ENCODE measurements around the gene XPO6.
"Not testable (repeated sequence)": the region's sequence is repeated elsewhere in the genome, so short reads cannot be mapped to it uniquely, and the experiment has no call there.

XPO6 gene

GRCh38 chr16:28211758-28212531 is at the start of gene XPO6:
XPO6 (minus strand) TSS chr16:28211965; CDS start chr16:28211368, 597 bp downstream.
- peak; percentile 84 for DNase-seq

GRCh38 chr16:28260193-28260592 is 48.4 kb upstream of the XPO6 start:
- no peak for DNase-seq

GRCh38 chr16:28259781-28260150 is 48.0 kb upstream of the XPO6 start:
- no peak for DNase-seq

GRCh38 chr16:28259091-28259780 is 47.5 kb upstream of the XPO6 start:
- DNase-seq = no peak

GRCh38 chr16:28258567-28258966 is 46.8 kb upstream of the XPO6 start:
- peak; percentile 7 for DNase-seq

GRCh38 chr16:28257256-28257655 is 45.5 kb upstream of the XPO6 start:
- DNase-seq = no peak

GRCh38 chr16:28255838-28256237 is 44.1 kb upstream of the XPO6 start:
- DNase-seq = no peak

GRCh38 chr16:28254158-28254557 is 42.4 kb upstream of the XPO6 start:
- no peak for DNase-seq

GRCh38 chr16:28250999-28251398 is 39.2 kb upstream of the XPO6 start:
- no peak for DNase-seq

GRCh38 chr16:28249483-28249882 is 37.7 kb upstream of the XPO6 start:
- not testable (repeated sequence) for DNase-seq

- DNase-seq = no peak
Measured at GRCh38 chr16:28241924-28242323, 30.2 kb upstream of the XPO6 start.

- no peak for DNase-seq
Measured at GRCh38 chr16:28237754-28238357, 26.1 kb upstream of the XPO6 start.

- no peak for DNase-seq
Measured at GRCh38 chr16:28231763-28232162, 20.0 kb upstream of the XPO6 start.

GRCh38 chr16:28223909-28224308 is 12.1 kb upstream of the XPO6 start:
- not testable (repeated sequence) for DNase-seq

GRCh38 chr16:28219777-28220176 is 8.0 kb upstream of the XPO6 start:
- not testable (repeated sequence) for DNase-seq

GRCh38 chr16:28219282-28219681 is 7.5 kb upstream of the XPO6 start:
- no peak for DNase-seq

GRCh38 chr16:28218109-28218508 is 6.3 kb upstream of the XPO6 start:
- DNase-seq = no peak

- no peak for DNase-seq
Measured at GRCh38 chr16:28217326-28217725, 5.6 kb upstream of the XPO6 start.

GRCh38 chr16:28213396-28213795 is 1.6 kb upstream of the XPO6 start:
- DNase-seq = no peak

GRCh38 chr16:28212532-28212873 is 738 bp upstream of the XPO6 start:
- DNase-seq = no peak

GRCh38 chr16:28210979-28211588 is 681 bp downstream of the XPO6 start:
- peak; percentile 26 for DNase-seq

- DNase-seq = no peak
Measured at GRCh38 chr16:28210264-28210663, 1.5 kb downstream of the XPO6 start.

- DNase-seq = no peak
Measured at GRCh38 chr16:28208824-28209223, 2.9 kb downstream of the XPO6 start.

GRCh38 chr16:28208131-28208530 is 3.6 kb downstream of the XPO6 start:
- DNase-seq = no peak

Measured in NCI-H1694 treated with DMSO at 0.1 percent for 48 hours (cell line).